Measurements from ENCODE around the gene GNAO1. TPM values are rescaled to one million over a fixed set of nuclear protein-coding genes. Genes with fewer than 3 reads are reported as not detected.
A peak's percentile ranks its signal among the peaks of the same experiment; 100 is the strongest.

The GNAO1 gene
- polyA plus RNA-seq, 3 donors from 2014 or later: 0.45 to 0.88 TPM; not detected in 1

DNA sequence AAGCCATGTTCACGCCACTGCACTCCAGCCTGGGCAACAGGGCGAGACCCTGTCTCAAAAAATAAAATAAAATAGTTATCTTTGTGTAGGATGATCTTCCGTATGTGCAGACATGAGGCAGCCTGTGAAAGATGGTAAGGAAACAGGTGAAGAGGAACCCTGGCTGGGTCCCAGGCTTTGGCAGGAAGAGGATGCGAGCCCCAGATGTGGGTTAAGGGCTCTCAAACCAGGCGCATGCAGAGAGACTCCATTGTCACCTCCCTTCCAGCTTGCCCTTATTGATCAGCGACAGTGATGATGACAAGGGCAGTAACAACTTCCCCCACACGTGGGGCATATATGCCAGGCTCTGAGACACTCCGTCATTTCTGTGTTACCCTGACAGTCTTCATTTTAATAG, 106.8 kb downstream of the GNAO1 start:
- H3K9me3 Mint-ChIP-seq: no peaks in the 10 kb centered on the region
- H3K36me3 Mint-ChIP-seq: no peaks in the 10 kb centered on the region
- peaks cover 0 to 2% (median 2%) of the 10 kb centered on the region in 3 donors for H3K27me3 Mint-ChIP-seq (ENCODE audit: low read depth in 3 of 3)
- no peaks in the 10 kb centered on the region for H3K4me1 Mint-ChIP-seq
- H3K27ac Mint-ChIP-seq: no peak overlapping the region
- H3K4me3 Mint-ChIP-seq: no peak overlapping the region
- DNase-seq: no peak

DNA sequence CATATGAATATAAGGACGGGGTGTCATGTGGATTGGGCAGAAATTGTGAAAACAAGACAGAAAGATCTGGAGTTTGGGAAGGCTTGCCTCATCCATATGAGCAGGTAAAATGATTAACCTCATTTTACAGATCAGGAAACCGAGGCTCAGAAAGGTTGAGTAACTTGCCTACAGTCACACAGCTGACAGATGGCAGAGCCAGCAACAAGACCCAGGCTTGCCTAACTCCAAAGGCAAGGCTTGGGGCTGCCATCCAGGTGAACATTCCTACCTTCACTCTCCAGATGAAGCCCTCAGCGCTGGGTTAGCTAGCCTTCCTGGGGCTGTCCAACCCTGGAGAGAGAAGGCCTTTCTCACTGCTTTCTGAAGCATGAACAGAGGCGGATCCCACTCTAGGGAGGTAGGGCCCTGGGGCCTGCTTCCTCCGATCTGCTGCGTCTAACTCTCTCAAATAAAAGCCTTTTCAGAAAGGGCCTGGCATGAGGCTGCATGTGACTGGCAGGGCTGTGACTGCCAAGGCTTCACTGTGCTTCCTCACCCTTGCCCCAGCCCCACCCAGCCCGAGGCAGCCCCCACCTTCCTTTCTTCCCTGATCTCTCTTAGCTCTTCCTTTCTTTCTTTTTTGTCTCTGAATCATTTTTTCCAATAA, 107.8 kb downstream of the GNAO1 start:
- no peak for DNase-seq
- no peaks in the 10 kb centered on the region for H3K4me1 Mint-ChIP-seq
- no peak overlapping the region for H3K4me3 Mint-ChIP-seq
- H3K9me3 Mint-ChIP-seq: no peaks in the 10 kb centered on the region
- peaks cover 0 to 4% (median 2%) of the 10 kb centered on the region in 3 donors for H3K27me3 Mint-ChIP-seq (ENCODE audit: low read depth in 3 of 3)
- no peaks in the 10 kb centered on the region for H3K36me3 Mint-ChIP-seq
- peak overlapping the region in 2 of 6 donors; percentile 8 to 72 for H3K27ac Mint-ChIP-seq

- Mint-ChIP-seq H3K36me3 (no peaks in the 10 kb centered on the region), H3K27ac (no peak overlapping the region), H3K4me1 (no peaks in the 10 kb centered on the region), H3K27me3 (ENCODE audit: low read depth in 3 of 3) (peaks cover 0 to 5% (median 2%) of the 10 kb centered on the region in 3 donors), H3K4me3 (no peak overlapping the region), H3K9me3 (no peaks in the 10 kb centered on the region)
- DNase-seq: no peak
These were observed 108.9 kb downstream of the GNAO1 start for GRCh38 chr16:56300242-56300623.

- Mint-ChIP-seq H3K36me3 (no peaks in the 10 kb centered on the region), H3K27ac (peak overlapping the region in 1 of 6 donors; percentile 6), H3K4me1 (no peaks in the 10 kb centered on the region), H3K9me3 (no peaks in the 10 kb centered on the region), H3K27me3 (ENCODE audit: low read depth in 3 of 3) (peaks cover 0 to 7% (median 0%) of the 10 kb centered on the region in 3 donors), H3K4me3 (no peak overlapping the region)
- DNase-seq: no peak
These were observed 109.9 kb downstream of the GNAO1 start for GRCh38 chr16:56300891-56301850.

DNA sequence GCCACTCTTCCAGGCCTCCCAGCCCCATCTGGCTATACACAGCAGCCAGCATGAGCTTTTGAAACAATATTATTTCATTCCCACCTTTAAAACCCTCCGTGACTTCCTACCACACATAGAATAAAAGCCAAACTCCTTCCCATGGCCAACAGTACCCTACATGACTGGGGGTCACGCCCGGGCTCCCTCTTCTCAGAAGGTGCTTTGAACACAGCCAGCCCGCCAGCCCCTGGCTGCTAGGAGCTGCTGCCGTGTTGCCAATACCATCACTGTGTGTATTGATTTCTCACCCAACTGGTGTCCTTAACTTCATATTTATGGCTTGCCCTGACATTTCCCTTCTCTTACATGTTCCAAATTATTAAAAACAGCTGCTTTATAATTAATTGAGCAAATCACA, 111.2 kb downstream of the GNAO1 start:
- Mint-ChIP-seq H3K4me3 (no peak overlapping the region), H3K4me1 (no peaks in the 10 kb centered on the region), H3K9me3 (no peaks in the 10 kb centered on the region), H3K27ac (no peak overlapping the region), H3K27me3 (ENCODE audit: low read depth in 3 of 3) (peaks cover 0 to 7% (median 0%) of the 10 kb centered on the region in 3 donors), H3K36me3 (no peaks in the 10 kb centered on the region)
- DNase-seq: no peak

- no peak overlapping the region for H3K4me3 Mint-ChIP-seq
These were observed 111.9 kb downstream of the GNAO1 start for GRCh38 chr16:56303066-56303715.

GRCh38 chr16:56303880-56304279, 112.6 kb downstream of the GNAO1 start:
- Mint-ChIP-seq H3K4me1 (no peaks in the 10 kb centered on the region), H3K27me3 (ENCODE audit: low read depth in 3 of 3) (peaks cover 0 to 7% (median 0%) of the 10 kb centered on the region in 3 donors), H3K27ac (no peak overlapping the region), H3K4me3 (no peak overlapping the region), H3K9me3 (no peaks in the 10 kb centered on the region), H3K36me3 (no peaks in the 10 kb centered on the region)
- DNase-seq: no peak

More at GRCh38 chr16:56303066-56303715, 111.9 kb downstream of the GNAO1 start:
- peaks cover 0 to 7% (median 0%) of the 10 kb centered on the region in 3 donors for H3K27me3 Mint-ChIP-seq (ENCODE audit: low read depth in 3 of 3)
- no peaks in the 10 kb centered on the region for H3K9me3 Mint-ChIP-seq
- H3K27ac Mint-ChIP-seq: no peak overlapping the region
- H3K4me1 Mint-ChIP-seq: no peaks in the 10 kb centered on the region
- no peaks in the 10 kb centered on the region for H3K36me3 Mint-ChIP-seq
- no peak for DNase-seq

- Mint-ChIP-seq H3K4me1 (no peaks in the 10 kb centered on the region), H3K27me3 (ENCODE audit: low read depth in 3 of 3) (peaks cover 0 to 5% (median 0%) of the 10 kb centered on the region in 3 donors), H3K27ac (no peak overlapping the region), H3K4me3 (no peak overlapping the region), H3K36me3 (no peaks in the 10 kb centered on the region), H3K9me3 (no peaks in the 10 kb centered on the region)
- no peak for DNase-seq
These were observed 114.8 kb downstream of the GNAO1 start for GRCh38 chr16:56305956-56306565.

DNA sequence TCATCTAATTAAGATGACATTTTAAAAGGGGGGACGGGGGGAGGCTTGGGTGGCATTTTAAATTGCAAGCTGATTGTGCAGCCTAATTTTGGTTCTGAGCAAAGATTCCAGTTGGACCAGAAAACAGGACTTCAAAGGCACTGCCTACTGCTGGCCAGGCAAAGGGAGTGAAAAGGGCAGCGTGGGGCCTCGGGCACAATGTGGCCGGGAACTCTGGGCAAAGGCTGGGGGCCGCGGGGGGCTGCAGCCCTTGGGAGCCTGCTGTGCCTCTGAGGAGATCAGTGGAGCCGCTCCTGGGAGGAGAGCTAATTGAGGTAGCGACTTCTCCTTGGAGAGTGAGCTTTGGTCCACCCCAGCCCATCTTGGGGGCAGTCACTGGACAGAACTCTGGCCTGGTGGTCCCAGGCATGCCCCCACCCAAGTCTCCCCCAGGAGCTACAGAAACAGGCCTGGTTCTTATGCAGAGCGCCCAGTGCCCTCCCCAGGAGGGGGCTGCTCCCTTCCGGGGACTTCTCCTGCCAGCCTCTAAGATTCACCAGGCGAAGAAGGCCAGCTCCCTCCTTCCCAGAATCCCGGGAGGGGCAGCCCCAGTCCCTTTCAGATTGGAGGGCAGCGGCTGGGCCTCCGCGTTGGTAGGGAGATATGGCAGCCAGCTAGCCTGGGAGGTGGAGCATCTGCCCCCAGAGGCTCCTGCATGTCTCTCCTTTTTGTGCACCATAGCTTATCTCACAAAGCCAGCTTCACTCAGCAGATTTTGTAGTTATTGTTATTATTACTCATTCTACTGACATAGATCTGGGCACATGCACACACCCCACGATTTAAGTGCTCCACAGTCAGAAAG, 115.6 kb downstream of the GNAO1 start:
- no peak overlapping the region for H3K27ac Mint-ChIP-seq
- H3K9me3 Mint-ChIP-seq: no peaks in the 10 kb centered on the region
- no peaks in the 10 kb centered on the region for H3K36me3 Mint-ChIP-seq
- no peak for DNase-seq
- no peak overlapping the region for H3K4me3 Mint-ChIP-seq
- H3K27me3 Mint-ChIP-seq (ENCODE audit: low read depth in 3 of 3): peaks cover 0 to 5% (median 0%) of the 10 kb centered on the region in 3 donors
- H3K4me1 Mint-ChIP-seq: no peaks in the 10 kb centered on the region

DNA sequence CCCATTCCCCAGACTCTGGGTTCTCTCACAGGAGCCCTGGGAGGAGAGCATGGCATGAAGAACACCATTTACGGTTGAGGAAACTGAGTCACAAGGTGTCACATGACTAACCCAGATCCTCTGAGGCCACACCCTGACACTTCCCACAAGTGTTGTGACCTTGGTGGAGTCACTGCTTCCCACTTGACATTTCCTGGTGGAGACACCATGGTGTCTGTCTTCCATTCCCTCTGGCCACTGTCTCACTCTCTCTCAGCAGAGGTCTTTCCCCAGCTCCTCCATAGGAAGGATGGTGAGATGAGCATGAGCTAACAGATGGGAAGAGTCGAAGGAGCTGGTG, 116.2 kb downstream of the GNAO1 start:
- peak overlapping the region in 1 of 6 donors; percentile 17 for H3K27ac Mint-ChIP-seq
- no peaks in the 10 kb centered on the region for H3K9me3 Mint-ChIP-seq
- no peaks in the 10 kb centered on the region for H3K36me3 Mint-ChIP-seq
- H3K4me1 Mint-ChIP-seq: no peaks in the 10 kb centered on the region
- peaks cover 0 to 5% (median 0%) of the 10 kb centered on the region in 3 donors for H3K27me3 Mint-ChIP-seq (ENCODE audit: low read depth in 3 of 3)
- H3K4me3 Mint-ChIP-seq: no peak overlapping the region
- DNase-seq: no peak

DNA sequence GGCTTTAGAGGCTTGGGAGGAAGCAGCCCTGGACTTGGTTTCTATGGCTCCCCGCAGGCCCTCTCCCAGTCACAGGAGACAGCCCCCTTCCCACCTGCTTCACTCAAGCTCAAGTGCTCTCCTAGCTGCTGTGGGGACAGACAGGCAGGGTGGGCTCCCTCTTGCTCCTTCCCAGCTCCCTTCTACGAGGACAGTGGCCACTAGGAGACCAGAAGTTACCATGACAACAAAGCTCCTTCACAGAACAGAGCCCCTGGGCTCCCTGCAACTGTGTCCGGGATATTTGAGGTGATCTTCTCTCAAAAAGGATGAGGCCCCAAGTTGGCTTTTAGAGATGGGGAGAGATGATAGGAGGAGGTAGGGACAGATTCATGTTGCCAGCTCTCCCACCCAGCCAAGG, 117.7 kb downstream of the GNAO1 start:
- Mint-ChIP-seq H3K27me3 (ENCODE audit: low read depth in 3 of 3) (peaks cover 0 to 3% (median 0%) of the 10 kb centered on the region in 3 donors), H3K36me3 (no peaks in the 10 kb centered on the region), H3K9me3 (no peaks in the 10 kb centered on the region), H3K27ac (peak overlapping the region in 1 of 6 donors; percentile 16), H3K4me1 (no peaks in the 10 kb centered on the region), H3K4me3 (no peak overlapping the region)
- no peak for DNase-seq

GRCh38 chr16:56310690-56311089, 119.4 kb downstream of the GNAO1 start:
- Mint-ChIP-seq H3K27ac (no peak overlapping the region), H3K9me3 (no peaks in the 10 kb centered on the region)

More at GRCh38 chr16:56310690-56311089, 119.4 kb downstream of the GNAO1 start:
- Mint-ChIP-seq H3K4me3 (no peak overlapping the region), H3K27me3 (ENCODE audit: low read depth in 3 of 3) (peaks cover 0 to under 1% (median 0%) of the 10 kb centered on the region in 3 donors), H3K36me3 (no peaks in the 10 kb centered on the region), H3K4me1 (no peaks in the 10 kb centered on the region)
- no peak for DNase-seq
